HCT116 (cell line): ENCODE measurements around the gene PBXIP1. TPM values are rescaled to one million over a fixed set of nuclear protein-coding genes. Genes with fewer than 3 reads are reported as not detected.

Experiments
- ATAC-seq: fragments of 200-7000 bp; cut with Tn5 transposase; 2 replicates; pipeline ENCODE4 v1.9.1; 2020; ENCODE audit warnings: mild to moderate bottlenecking, moderate library complexity
- BruUV-seq: library from RNA; stranded (reverse); fragments of 400-500 nt; replicated peaks from 2 replicates; lab custom pipeline; 2021; lab: Mats Ljungman, UMichigan
- CTCF ChIA-PET: fragments of 300-600 bp; sonication (Branson Sonifier 250); formaldehyde crosslinking; loops from one replicate; lab custom pipeline; 2021; ENCODE audit warnings: antibody characterized with exemption; lab: Charles Lee
- POLR2A ChIA-PET: fragments of 300-600, 350-600 bp; sonication (Branson Sonifier 250); formaldehyde crosslinking; loops from one replicate; lab custom pipeline; 2021; ENCODE audit warnings: antibody characterized with exemption; lab: Charles Lee
- RAD21 ChIA-PET, 2 experiments: fragments of 300-600 bp; sonication (Branson Sonifier 250); formaldehyde crosslinking; loops; one replicate each; lab custom pipeline; 2023; ENCODE audit warnings: low total read pairs in 2 of 2; ENCODE audit not compliant: uncharacterized antibody in 2 of 2, unreplicated experiment in 2 of 2, low non-redundant PET in 1 of 2; lab: Charles Lee
- DNase-seq: peaks from one replicate; pipeline ENCODE4 v3.0.0-alpha.2; 2010; ENCODE audit warnings: low read depth, low spot score
- H2AFZ ChIP-seq: fragments of 200-600 bp; shearing (Covaris generic), sonication (generic); 2 replicates; pipeline ENCODE4 v1.6.1; 2017; ENCODE audit warnings: low read depth, mixed run types, mixed read lengths, antibody characterized with exemption, low read length; ENCODE audit not compliant: poor library complexity, severe bottlenecking
- H3K27ac ChIP-seq: 2 replicates; pipeline ENCODE4 v1.5.1; 2012; ENCODE audit warnings: low read depth, low read length
- H3K27me3 ChIP-seq: fragments of 200-600 bp; sonication (generic); 2 replicates; pipeline ENCODE4 v1.6.1; 2016; ENCODE audit warnings: mixed run types, low read length, mixed read lengths; ENCODE audit not compliant: insufficient read depth
- H3K36me3 ChIP-seq, 2 experiments: fragments of 200-500 bp in 1 of 2; fragments of 200-600 bp in 1 of 2; sonication (Bioruptor generic) in 1 of 2; sonication (generic) in 1 of 2; 2 replicates each; pipeline versions ENCODE4 v1.5.1 to v1.6.1; 2014 to 2016; ENCODE audit warnings: low read length in 2 of 2, inconsistent platforms in 1 of 2, mixed read lengths in 1 of 2, mixed run types in 1 of 2; ENCODE audit not compliant: insufficient read depth in 2 of 2, control insufficient read depth in 1 of 2
- H3K4me1 ChIP-seq, 2 experiments: fragments of 200-600 bp in 1 of 2; sonication (generic) in 1 of 2; 2 replicates each; pipeline versions ENCODE4 v1.5.1 to v1.6.1; 2012 to 2017; ENCODE audit warnings: low read length in 2 of 2, inconsistent platforms in 1 of 2, mild to moderate bottlenecking in 1 of 2, mixed read lengths in 1 of 2, mixed run types in 1 of 2, moderate library complexity in 1 of 2; ENCODE audit not compliant: insufficient read depth in 2 of 2, control insufficient read depth in 1 of 2
- H3K4me2 ChIP-seq: fragments of 200-600 bp; sonication (generic); 2 replicates; pipeline ENCODE4 v1.6.1; 2017; ENCODE audit warnings: mixed run types, low read length, mixed read lengths
- H3K4me3 ChIP-seq, 2 experiments: fragments of 200-600 bp in 1 of 2; sonication (generic) in 1 of 2; replicated peaks in 1 of 2; 2 replicates each; pipeline ENCODE4 v1.5.1; 2011 to 2016; ENCODE audit warnings: low read length in 2 of 2, control low read depth in 1 of 2, low read depth in 1 of 2, mild to moderate bottlenecking in 1 of 2, mixed read lengths in 1 of 2, mixed run types in 1 of 2
- H3K79me2 ChIP-seq: fragments of 200-600 bp; sonication (generic); 2 replicates; pipeline ENCODE4 v1.6.1; 2017; ENCODE audit warnings: mild to moderate bottlenecking, mixed run types, low read length, moderate library complexity, mixed read lengths; ENCODE audit not compliant: insufficient read depth
- H3K9ac ChIP-seq: fragments of 200-600 bp; sonication (generic); 2 replicates; pipeline ENCODE4 v1.6.1; 2016; ENCODE audit warnings: low read length, mixed read lengths
- H3K9me2 ChIP-seq: fragments of 200-600 bp; sonication (generic), shearing (Covaris generic); 2 replicates; pipeline ENCODE4 v1.6.1; 2017; ENCODE audit warnings: mixed run types, mild to moderate bottlenecking, moderate library complexity; ENCODE audit not compliant: insufficient read depth
- H3K9me3 ChIP-seq, 2 experiments: fragments of 200-500 bp in 1 of 2; fragments of 200-600 bp in 1 of 2; sonication (Bioruptor generic) in 1 of 2; sonication (generic) in 1 of 2; 2 replicates each; pipeline ENCODE4 v1.6.1; 2014 to 2017; ENCODE audit warnings: low read length in 2 of 2, mixed read lengths in 2 of 2, inconsistent platforms in 1 of 2, low read depth in 1 of 2, mild to moderate bottlenecking in 1 of 2, mixed run types in 1 of 2, moderate library complexity in 1 of 2; ENCODE audit not compliant: control insufficient read depth in 1 of 2, insufficient read depth in 1 of 2
- H4K20me1 ChIP-seq: fragments of 200-600 bp; sonication (generic), shearing (Covaris generic); 2 replicates; pipeline ENCODE4 v1.6.1; 2017; ENCODE audit warnings: mixed run types, mild to moderate bottlenecking, moderate library complexity; ENCODE audit not compliant: insufficient read depth
- CBX3 ChIP-seq: IDR thresholded peaks from 2 replicates; pipeline ENCODE4 v1.6.1; 2012; ENCODE audit warnings: low read depth
- CTCF ChIP-seq, 3 experiments: fragments of 200-600 bp in 1 of 3; sonication (generic) in 1 of 3; IDR thresholded peaks in 2 of 3; conservative IDR thresholded peaks in 1 of 3; 2 replicates each; pipeline ENCODE4 v1.5.1; 2012 to 2017; ENCODE audit warnings: low read depth in 2 of 3, low read length in 2 of 3, antibody characterized with exemption in 1 of 3, borderline replicate concordance in 1 of 3, control low read depth in 1 of 3, mild to moderate bottlenecking in 1 of 3, mixed read lengths in 1 of 3, mixed run types in 1 of 3, moderate library complexity in 1 of 3; ENCODE audit not compliant: insufficient read depth in 1 of 3
- EZH2phosphoT487 ChIP-seq: fragments of 200-600 bp; IDR thresholded peaks from 2 replicates; pipeline ENCODE4 v1.6.1; 2018; ENCODE audit warnings: antibody characterized with exemption, borderline replicate concordance
- POLR2AphosphoS5 ChIP-seq: IDR thresholded peaks from 2 replicates; pipeline ENCODE4 v1.6.1; 2011; ENCODE audit warnings: mild to moderate bottlenecking, low read depth, low read length, moderate library complexity
- SRF ChIP-seq: IDR thresholded peaks from 2 replicates; pipeline ENCODE4 v1.6.1; 2012; ENCODE audit warnings: low read depth
- intact Hi-C: fragments of 100-400 bp; cut with micrococcal nuclease; formaldehyde crosslinking; loops from 2 replicates; pipeline ENCODE4 v1.10.0; 2022
- total RNA-seq: library from RNA; stranded (reverse); gene quantifications from one replicate; pipeline ENCODE4 v1.2.1, GENCODE V29; 2021; ENCODE audit not compliant: unreplicated experiment

The PBXIP1 gene
- total RNA-seq, 1 experiment from 2014 or later: 12.6 TPM

- H3K4me1 ChIP-seq: peaks cover 25 to 49% of the 10 kb centered on the region in 2 experiments
- H3K27me3 ChIP-seq: no peaks in the 10 kb centered on the region
- H3K36me3 ChIP-seq: peaks cover 2 to 14% of the 10 kb centered on the region in 2 experiments; a peak in 2 of 4 replicates
- H4K20me1 ChIP-seq: no peaks in the 10 kb centered on the region
- intact Hi-C loops: no loop called here
- no peaks in the 10 kb centered on the region for H3K9me3 ChIP-seq
- peaks cover 10% of the 10 kb centered on the region; the same call in 1 of the 2 replicates for H3K79me2 ChIP-seq
- peak within 1 kb of the TSS; percentile 32; the same call in 1 of the 2 replicates for H3K27ac ChIP-seq
- no peak within 1 kb of the TSS for H3K4me3 ChIP-seq
- peak; percentile 10; the same call in 1 of the 2 replicates for ATAC-seq
- no peak for DNase-seq
- ChIA-PET RAD21 (no interaction called here), CTCF (interaction anchor here (0.7 to 1.3 kb wide), 4 partner anchors 11 to 91 kb away, joined by 3 to 5 read pairs (median 4); no protein-coding TSS in a partner anchor), POLR2A (interaction anchor here (1.1 to 2.8 kb wide), 5 partner anchors 10 to 32 kb away, joined by 3 to 18 read pairs (median 8); partner anchors contain the start of genes CKS1B, FLAD1 and SHC1)
- H2AFZ ChIP-seq: no peak within 1 kb of the TSS
- BruUV-seq: no TSS peak
- H3K9ac ChIP-seq: 0 out of 2 replicates have a peak within 1 kb of the TSS, but pooled peaks have one; percentile 10
- H3K9me2 ChIP-seq: no peaks in the 10 kb centered on the region
- no peak for TF ChIP-seq CBX3
- TF ChIP-seq SRF: no peak
- TF ChIP-seq POLR2AphosphoS5: 0 out of 2 replicates have a peak, but pooled peaks have one; percentile 1
- H3K4me2 ChIP-seq: no peak within 1 kb of the TSS
Observed at GRCh38 chr1:154993572-154994268, 37.8 kb upstream of the PBXIP1 start, which contains the start of gene LENEP. TSS of gene LENEP (plus strand) at chr1:154993586. CDS start at chr1:154993608, 22 bp downstream.

- no peak overlapping the region for H3K4me2 ChIP-seq
- no peak for DNase-seq
- H3K79me2 ChIP-seq: peaks cover 18% of the 10 kb centered on the region; the same call in 1 of the 2 replicates
- no peak overlapping the region for H3K4me3 ChIP-seq
- ATAC-seq: peak; percentile 65
- CTCF ChIA-PET: interaction anchor here (0.7 to 1.3 kb wide), 3 partner anchors 11 to 92 kb away, joined by 4 to 5 read pairs (median 4); no protein-coding TSS in a partner anchor
- no peaks in the 10 kb centered on the region for H3K9me3 ChIP-seq
- RAD21 ChIA-PET: no interaction called here
- no peak overlapping the region for H2AFZ ChIP-seq
- H4K20me1 ChIP-seq: no peaks in the 10 kb centered on the region
- POLR2A ChIA-PET: interaction anchor here (1.1 to 2.8 kb wide), 3 partner anchors 10 to 31 kb away, joined by 3 to 15 read pairs (median 8); partner anchors contain the start of genes CKS1B and FLAD1
- peaks cover 4 to 22% of the 10 kb centered on the region in 2 experiments; a peak in 3 of 4 replicates for H3K36me3 ChIP-seq
- intact Hi-C loops: no loop called here
- BruUV-seq: no TSS peak
- peak overlapping the region; percentile 29; the same call in 1 of the 2 replicates for H3K27ac ChIP-seq
- H3K27me3 ChIP-seq: no peaks in the 10 kb centered on the region
- H3K9me2 ChIP-seq: no peaks in the 10 kb centered on the region
- TF ChIP-seq POLR2AphosphoS5: 0 out of 2 replicates have a peak, but pooled peaks have one; percentile 8
- peak in 2 of 3 experiments; percentile 34 to 40; a peak in 3 of 6 replicates for TF ChIP-seq CTCF (IDR thresholded peaks at IDR 0.05 in 2 of 3, conservative IDR thresholded peaks at IDR 0.05 in 1 of 3; ENCODE audit: borderline replicate concordance in 1 of 3, insufficient read depth in 1 of 3, low read depth in 2 of 3, low read length in 2 of 3)
- TF ChIP-seq EZH2phosphoT487: no peak
- H3K9ac ChIP-seq: no peak overlapping the region
- H3K4me1 ChIP-seq: peaks cover 20 to 43% of the 10 kb centered on the region in 2 experiments
Observed at GRCh38 chr1:154992721-154993571, 37.0 kb upstream of the PBXIP1 start.
